GM21723 (cell line): ENCODE measurements around the gene TP73.

Experiments
- ATAC-seq: cut with Tn5 transposase; IDR thresholded peaks from one replicate; pipeline ENCODE4 v1.9.1; 2021; ENCODE audit warnings: mild to moderate bottlenecking, moderate library complexity; ENCODE audit not compliant: unreplicated experiment

Gene TP73

DNA sequence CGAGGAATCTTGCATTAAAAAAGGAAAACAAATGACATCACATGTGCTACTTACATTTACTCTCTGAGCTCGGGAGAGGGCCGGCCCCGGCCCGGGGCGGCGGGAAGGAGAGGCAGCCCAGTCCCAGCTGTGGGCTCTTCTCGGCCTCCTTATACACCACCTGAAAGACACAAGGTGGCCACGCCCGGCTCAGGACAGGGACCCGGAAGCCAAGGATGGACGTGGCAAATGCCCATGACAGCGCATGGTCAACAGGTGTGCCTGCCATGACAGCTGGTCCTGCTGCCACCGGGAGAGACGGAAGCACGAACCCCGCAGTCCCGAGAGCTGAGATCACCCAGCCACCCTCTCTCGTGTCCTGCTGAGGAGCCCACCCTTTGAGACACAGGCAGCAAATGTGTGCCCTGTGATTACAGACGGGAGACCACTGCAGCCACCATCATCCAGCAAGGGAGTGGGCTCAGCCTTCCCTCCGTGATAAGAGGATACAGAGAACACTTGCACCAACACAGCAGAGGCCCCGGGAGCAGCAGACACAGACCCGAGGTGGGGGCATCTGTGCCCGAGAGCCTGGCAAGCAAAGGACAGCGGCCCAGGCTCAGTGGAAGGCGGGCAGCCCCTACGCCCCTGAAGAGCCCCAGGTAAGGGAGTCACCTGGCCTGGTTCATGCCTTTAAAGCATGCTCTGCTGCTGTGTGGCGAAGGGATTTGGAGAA is 18.8 kb upstream of the TP73 start:
- no peak for ATAC-seq

DNA sequence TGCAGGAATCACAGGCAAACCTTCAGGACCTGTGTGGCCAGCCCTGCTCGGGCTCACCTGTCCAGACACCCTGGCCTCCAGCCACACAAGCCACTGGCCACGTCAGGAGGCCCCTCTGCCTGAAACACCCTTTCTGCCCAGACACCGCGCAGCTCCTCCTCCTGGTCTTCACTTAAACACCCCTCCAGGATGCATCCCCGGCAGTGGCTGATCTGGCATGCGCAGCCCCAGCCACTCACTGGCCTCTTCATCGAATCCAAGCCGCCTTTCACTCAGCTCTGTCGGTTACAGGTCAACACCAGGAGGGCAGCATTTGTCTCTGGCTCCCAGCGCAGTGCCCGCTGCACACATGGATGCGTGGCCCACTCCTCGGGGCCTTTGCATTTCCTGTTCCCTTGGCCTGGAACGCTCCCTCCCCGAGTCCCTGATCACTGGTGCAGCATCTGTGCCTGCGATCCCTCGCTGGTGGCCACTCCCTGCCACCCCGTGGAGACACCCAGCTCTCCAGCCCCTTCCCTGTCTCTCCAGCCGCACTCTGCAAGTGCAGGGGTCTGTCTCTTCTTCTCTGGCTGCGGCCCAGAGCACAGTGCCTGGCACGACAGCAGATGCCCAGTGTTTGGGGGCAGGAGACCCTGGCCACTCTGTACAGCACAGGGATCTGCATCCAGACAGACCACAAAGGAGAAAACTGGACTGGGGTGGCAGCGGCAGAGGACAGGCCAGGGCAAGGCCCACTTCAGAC is 18.1 kb upstream of the TP73 start:
- ATAC-seq, result no peak

DNA sequence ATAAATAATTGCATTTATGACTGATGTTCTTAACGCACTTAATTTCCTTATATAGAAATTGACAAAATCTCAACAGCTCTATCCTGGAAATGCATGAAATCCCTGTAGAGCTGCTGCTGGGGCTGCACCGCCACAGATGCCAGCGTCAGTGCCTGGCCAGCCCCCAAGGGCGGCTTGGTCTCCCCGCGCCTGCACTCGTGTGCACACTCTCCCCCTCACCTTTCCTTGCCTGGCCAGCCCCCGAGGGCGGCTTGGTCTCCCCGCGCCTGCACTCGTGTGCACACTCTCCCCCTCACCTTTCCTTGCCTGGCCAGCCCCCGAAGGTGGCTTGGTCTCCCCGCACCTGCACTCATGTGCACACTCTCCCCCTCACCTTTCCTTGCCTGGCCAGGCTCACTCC is 16.2 kb upstream of the TP73 start:
- ATAC-seq, result no peak

DNA sequence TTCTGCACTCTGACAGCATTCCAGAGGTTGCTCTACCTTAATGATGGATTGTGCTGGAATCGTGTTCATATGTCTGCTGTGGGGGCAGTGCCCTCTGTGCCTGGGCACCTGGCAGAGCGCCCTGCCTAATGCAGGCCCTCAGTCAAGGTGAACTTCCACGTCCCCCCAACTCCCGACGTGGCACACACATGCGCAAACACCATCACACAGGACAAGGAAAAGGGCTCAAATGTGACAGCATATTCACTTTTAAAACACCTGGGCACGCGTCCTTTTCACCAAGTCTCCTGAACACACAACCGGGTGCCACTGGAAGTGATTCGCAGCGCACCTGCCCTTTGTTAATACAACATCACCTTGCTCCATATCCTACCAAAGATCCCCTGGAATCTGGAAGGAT is 15.8 kb upstream of the TP73 start:
- ATAC-seq, result no peak

DNA sequence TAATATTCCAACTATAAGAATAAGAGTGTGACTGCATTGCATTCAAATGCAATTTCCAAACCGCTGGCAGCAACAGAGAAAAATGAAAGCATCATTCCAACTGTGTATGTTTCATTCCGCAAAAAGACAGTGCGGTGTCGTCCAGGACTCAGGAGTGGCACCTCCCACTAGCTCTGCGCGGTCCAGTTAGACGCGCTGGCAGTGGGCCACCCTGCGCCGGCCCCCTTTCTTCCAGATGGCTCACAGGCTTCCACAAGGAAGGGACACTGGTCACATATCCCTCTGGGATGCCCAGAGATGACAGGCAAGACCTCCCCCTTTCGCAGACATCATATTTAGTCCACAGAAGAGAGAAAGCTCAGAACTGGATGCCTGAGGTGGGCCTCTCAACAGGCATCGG is 14.3 kb upstream of the TP73 start:
- no peak for ATAC-seq

DNA sequence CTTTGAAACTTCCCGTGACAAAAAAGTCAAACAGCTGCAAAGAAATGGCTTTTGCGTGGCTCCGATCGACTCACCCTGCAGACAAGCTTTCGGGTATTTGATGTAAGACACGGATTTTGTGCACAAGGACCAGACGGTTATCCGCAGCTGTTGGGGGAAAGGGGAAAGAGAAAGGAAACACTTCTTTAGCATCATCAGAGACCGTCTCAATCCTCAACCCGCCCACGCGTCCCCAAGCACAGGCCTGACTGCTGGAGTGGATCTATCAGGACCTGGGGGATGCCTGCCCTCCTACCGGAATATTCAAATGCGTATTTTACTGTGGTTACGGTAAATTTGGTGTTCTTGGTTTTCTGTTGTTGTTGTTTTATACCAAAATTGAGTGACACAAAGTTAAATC is 13.6 kb upstream of the TP73 start:
- ATAC-seq, result no peak

DNA sequence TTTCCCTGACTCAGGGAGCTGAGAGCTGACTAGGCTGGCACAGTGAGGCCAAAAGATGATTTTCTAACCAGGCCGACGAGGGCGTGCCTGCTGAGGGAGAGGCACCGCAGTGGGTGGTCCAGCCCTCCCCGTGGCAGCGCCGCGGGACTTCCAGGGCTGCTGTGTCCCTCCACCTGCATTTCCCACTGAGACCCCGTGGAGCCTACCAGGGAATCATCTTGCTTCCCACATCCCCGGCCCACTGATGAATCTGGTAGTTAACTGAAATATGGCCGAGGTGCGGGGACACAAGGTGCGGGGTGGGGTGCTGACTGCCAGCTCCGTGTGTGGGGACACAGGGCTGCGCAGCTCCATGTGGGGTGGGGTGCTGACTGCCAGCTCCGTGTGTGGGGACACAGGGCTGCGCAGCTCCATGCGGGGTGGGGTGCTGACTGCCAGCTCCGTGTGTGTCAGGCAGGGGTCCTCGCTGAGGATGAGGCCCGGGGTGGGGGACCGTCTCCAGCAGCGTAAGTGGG is 12.9 kb upstream of the TP73 start:
- no peak for ATAC-seq

DNA sequence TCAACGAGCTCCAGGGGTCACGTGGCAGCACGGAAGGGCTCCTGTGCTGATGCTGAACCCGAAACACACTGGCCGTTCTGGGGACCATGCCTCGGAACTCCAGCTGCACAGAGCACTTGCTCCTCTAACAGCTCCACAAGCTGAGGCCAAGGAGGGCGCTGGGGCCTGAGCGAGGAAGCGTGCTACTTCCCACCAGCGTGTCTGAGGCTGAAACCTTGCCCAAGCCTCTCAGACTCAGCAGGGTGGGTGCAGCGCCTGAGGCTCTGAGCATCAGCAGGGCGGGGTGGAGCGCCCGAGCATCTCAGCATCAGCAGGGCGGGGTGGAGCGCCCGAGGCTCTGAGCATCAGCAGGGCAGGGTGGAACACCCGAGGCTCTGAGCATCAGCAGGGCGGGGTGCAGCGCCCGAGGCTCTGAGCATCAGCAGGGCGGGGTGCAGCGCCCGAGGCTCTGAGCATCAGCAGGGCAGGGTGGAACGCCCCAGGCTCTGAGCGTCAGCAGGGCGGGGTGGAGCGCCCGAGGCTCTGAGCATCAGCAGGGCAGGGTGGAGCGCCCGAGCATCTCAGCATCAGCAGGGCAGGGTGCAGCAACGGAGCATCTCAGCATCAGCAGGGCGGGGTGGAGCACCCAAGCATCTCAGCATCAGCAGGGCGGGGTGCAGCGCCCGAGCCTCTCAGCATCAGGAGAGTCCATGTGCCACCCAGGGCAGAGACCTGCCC is 12.0 kb upstream of the TP73 start:
- ATAC-seq, result no peak

DNA sequence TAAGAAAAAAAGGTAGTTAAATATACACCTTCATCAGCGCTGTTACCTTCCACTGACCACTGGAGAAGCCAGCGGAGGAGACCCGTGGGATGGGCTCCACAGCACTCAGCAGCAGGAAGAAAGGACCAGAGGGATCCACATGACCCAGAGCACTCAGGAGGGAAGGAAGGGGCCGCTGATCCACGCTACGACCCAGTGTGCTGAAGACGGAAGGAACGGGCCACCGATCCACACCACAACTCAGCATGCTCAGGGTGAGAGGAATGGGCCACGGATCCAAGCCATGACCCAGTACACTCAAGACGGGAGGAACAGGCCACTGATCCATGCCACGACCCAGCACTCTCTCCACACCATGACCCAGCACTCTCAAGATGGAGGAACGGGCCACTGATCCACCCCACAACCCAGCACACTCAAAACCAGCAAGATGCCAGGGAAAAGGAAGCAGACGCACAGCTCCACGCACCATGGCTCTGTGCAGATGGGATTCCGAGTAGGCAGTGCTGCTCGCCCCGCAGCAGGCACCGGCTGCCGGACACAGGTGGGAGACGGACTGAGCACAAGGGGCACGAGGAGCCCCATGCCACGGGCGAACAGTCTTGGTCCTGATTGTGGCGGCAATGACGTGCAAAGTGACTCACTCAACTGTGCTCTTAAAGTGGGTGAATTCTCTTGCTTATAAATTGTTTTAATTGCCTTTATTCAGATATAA is 11.1 kb upstream of the TP73 start:
- no peak for ATAC-seq

DNA sequence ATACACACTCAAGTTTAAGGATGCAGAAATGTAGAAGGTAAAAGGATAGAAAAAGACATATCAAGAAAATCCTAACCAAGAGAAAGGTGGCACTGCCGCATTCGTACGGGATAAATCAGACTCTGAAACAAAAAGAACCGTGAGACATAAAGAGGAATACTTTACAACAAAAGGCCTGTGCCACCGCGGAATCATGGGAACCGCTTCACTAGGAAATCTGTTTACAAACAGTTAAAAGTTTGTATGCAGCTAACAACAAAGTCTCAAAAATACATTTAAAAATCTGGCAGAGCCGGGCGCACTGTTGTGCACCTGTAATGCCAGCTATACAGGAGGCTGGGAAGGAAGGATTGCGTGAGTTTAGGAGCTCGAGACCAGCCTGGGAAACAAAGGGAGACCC is 10.5 kb upstream of the TP73 start:
- ATAC-seq, result no peak

DNA sequence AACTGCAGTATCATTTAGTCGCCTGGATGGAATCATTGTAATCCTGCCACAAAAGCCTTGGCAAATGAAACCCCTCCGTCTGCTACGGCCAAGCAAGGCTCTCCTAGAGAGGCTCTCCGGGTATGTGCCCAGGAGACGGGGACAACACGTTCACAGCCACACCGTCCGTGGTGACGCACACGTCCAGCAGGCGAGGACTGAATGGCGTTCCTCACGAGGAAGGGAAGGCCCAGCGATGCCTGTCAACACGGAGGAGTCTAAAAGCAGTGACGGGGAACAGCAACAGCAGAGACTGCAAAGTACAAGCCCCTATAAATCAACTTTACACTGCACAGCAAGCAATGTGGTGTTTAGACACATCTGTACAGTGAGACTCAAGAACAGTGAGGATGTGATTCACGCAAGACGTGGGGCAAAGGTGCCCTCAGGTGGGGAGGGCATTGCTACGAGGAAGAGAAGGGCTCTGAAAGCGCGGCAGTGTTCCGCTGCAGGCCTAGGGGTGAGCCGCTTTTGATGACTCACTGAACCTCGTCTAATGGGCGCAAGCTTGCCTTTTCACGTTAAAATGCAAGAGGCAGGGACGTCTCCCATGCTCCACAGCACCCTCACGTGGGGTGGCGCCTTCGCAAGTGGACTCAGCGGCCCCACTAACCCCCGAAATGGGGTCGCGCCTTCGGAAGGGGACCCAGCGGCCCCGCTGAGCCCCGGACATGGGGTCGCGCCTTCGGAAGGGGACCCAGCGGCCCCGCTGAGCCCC is 9.2 kb upstream of the TP73 start:
- ATAC-seq, result no peak

DNA sequence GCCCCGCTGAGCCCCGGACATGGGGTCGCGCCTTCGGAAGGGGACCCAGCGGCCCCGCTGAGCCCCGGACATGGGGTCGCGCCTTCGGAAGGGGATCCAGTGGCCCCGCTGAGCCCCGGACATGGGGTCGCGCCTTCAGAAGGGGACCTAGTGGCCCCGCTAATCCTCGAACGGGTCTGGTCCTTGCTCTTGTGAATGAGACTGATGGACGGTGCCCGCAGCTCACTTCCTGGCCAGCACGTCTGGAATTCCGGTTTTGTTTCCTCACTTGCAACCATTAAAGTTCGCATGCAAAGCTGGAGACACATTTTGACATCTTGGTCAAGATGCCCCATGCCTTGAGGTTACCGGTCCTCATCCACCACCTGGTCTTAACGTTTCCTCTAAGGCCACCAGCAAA is 8.0 kb upstream of the TP73 start:
- no peak for ATAC-seq

DNA sequence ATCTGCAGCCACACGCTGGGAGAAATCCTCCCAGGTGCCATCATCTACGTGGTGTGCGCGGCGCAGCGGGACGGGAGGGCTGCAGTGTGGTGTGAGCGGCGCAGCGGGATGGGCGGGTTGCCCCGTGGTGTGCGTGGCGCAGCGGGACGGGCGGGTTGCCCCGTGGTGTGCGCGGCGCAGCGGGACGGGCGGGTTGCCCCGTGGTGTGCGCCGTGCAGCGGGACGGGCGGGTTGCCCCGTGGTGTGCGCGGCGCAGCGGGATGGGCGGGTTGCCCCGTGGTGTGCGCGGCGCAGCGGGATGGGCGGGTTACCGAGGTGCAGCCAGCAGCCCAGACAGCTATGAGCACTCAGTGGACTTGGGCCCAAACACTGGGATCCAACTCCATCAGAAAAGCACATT is 7.1 kb upstream of the TP73 start:
- ATAC-seq, result no peak

DNA sequence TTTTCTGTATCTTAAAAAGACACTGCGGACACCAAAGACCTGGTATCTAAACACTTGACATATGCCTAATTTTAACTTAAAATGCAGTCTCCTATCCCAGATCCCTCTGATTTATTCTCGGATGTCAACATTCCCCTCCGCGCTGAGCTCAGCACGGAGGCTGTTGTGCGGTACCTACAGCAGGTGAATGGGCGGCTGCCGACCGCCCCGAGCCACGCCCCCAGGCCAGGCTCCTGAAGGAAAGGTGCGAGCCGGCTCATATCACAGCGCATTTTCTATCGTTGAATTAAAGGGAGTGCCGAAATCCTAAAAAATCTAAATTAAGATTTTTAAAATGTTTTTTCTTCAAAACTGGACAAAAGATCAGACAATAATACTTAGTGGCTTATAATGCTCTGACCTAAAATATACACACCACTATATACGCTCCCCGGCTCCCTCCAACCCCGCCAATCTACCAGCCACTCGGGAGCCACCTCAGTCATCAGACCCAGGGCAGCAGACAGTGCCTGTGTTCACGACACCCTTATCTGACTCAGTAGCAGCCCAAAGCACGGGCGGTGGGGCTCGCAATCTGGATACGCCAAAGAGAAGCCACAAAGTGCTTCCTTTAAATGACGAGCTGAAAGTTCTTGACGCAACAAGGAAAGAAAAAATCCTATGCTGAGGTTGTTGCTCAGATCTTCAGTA is 6.5 kb upstream of the TP73 start:
- ATAC-seq, result no peak

DNA sequence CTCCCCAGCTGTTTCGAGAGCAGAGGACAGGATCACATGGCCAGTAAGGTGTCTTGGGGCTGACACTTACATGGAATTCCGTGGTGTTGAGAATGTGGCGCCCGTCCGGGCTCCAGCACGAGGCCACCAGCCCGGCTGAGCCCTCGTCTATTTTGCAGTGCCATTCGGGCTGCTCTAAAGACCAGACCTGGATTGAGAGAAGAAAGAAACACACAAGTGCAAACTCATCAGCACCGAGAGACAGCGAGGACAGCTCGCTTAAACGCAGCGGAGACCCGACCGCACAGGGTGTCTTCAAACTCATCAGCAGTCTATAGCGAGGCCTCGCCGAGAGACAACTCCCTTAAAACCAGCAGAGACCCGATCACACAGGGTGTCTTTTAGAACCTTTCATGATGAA is 5.7 kb upstream of the TP73 start:
- ATAC-seq, result no peak

DNA sequence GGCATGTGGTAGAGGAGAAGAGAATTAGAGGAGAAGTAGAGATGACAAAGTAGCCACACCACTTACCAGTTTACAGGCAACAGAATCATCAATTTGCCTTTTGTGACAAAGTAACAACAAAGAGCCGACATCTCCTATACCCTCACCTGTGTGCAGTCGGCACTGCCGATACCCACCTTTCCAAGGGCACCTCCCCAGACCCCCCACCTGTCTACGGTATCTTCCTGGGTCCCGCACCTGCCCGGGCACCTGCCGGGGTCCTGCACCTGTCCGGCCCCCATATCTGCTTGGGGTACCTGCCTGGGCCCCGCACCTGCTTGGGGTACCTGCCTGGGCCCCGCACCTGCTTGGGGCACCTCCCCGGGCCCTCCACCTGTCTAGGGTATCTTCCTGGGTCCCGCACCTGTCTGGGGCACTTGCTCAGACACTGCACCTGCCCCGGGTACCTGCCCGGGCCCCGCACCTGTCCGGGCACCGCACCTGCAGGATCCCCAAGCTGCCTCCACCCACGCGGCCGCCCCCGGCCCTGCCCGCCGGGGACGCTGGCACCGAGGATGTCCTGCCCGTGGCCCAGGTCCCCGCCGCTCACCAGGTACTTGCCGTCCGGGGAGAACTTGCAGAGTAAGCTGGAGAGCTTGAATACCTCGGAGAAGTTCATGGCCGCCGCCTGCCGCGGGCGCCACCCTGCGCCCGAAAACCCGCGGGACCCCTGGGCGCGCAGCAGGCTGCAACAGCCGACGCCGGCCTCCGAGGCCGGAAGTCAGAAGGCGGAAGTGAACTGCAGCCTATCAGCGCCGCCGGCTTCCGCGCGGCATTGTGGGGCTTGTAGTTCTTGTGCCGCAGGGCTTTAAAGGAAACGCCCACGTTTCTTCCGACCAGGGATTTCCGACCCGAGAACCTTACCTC is 2.7 kb upstream of the TP73 start, which contains the start of gene WRAP73:
Gene WRAP73 (minus strand): TSS at position 762 of the 906 bp plus-strand sequence. CDS start 104 bp downstream, at position 658.
- ATAC-seq, result peak; percentile 73

DNA sequence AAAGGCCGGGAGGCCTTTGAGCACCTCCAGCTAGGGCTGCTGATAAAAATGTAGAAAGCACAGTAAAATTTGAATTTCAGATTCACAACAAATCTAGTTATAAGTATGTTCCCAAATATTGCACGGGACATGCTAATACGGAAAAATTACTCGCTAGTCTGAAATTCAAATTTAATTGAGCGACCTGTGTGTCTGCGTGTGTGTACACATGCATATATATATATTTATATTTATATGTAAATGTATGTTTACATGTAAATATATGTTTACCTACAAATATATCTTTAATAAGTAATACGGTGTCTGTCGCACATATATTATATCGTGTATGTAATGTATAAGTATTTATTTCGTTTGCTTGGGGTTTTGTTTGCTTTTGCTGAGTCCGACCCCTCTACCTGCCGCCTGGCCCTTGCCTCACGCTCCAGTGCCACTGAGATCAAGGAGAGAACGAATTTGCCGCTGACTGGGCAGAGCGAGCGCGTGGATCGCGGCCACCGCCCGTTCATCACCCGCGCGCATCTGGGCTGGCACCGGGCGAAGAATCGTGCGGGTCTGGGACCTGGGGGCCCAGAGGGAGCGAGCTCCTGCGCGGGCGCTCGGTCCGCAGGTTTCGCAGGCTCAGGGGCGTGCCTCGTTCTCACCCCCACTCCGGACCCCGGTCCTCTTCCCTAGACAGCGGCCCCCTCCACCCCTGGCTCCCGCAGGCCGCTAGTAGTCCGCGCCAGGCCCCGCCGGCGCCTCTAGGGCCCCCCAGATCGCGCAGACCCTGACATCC is 1.9 kb upstream of the TP73 start:
- ATAC-seq, result no peak
